ENCODE data around the gene MFSD6. TPM values are rescaled to one million over a fixed set of nuclear protein-coding genes. Genes with fewer than 3 reads are reported as not detected.
"Not testable (repeated sequence)": the region's sequence is repeated elsewhere in the genome, so short reads cannot be mapped to it uniquely, and the experiment has no call there.

MFSD6 gene
- total RNA-seq, 6 experiments from 2014 or later, result 3.2 to 10.4 (median 9.5) TPM

DNA sequence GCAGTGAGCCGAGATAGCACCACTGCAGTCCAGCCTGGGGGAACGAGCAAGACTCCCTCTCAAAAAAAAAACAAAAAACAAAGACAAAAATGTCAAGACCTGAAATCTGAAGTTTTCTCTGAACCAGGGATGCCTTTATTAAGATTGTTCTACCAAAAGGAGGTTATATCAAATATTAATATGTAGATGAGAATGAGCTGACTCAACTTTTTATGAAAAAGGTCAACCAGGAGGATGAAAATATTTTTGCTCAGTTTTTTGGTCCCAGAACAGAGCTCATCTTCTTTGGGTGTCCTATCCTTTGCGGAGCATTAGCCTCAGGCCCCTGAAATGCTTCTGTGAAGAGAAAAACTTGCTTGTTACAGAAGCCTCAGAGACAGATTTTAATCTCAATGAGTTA, 82.3 kb downstream of the MFSD6 start:
- H3K36me3 Mint-ChIP-seq (ENCODE audit: low read depth), result peaks cover 18% of the 10 kb centered on the region
- TF ChIP-seq, protein P1, sequence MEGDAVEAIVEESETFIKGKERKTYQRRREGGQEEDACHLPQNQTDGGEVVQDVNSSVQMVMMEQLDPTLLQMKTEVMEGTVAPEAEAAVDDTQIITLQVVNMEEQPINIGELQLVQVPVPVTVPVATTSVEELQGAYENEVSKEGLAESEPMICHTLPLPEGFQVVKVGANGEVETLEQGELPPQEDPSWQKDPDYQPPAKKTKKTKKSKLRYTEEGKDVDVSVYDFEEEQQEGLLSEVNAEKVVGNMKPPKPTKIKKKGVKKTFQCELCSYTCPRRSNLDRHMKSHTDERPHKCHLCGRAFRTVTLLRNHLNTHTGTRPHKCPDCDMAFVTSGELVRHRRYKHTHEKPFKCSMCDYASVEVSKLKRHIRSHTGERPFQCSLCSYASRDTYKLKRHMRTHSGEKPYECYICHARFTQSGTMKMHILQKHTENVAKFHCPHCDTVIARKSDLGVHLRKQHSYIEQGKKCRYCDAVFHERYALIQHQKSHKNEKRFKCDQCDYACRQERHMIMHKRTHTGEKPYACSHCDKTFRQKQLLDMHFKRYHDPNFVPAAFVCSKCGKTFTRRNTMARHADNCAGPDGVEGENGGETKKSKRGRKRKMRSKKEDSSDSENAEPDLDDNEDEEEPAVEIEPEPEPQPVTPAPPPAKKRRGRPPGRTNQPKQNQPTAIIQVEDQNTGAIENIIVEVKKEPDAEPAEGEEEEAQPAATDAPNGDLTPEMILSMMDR (IDR thresholded peaks at IDR 0.05), result no peak
- no peak for DNase-seq
- H3K4me1 Mint-ChIP-seq (ENCODE audit: low read depth), result no peaks in the 10 kb centered on the region
- H3K27ac Mint-ChIP-seq, result no peak overlapping the region
- no peaks in the 10 kb centered on the region; the same call in 1 of the 2 replicates for H3K27me3 Mint-ChIP-seq (ENCODE audit: insufficient read depth)
- H3K9me3 Mint-ChIP-seq, result peaks cover 7% of the 10 kb centered on the region; the same call in 1 of the 2 replicates
- H3K4me3 Mint-ChIP-seq, result no peak overlapping the region

DNA sequence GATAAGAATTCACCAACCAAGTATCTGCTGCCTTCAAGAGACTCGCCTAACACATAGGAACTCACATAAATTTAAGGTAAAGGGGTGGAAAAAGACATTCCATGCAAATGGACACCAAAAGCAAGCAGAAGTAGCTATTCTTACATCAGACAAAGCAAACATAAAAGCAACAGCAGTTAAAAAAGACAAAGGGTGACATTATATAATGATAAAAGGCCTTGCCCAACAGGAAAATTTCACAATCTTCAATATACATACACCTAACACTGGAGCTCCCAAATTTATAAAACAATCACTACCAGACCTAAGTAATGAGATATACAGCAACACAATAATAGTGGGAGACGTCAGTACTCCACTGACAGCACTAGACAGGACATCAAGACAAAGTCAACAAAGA, 84.9 kb downstream of the MFSD6 start:
- Mint-ChIP-seq H3K36me3 (ENCODE audit: low read depth) (peaks cover 18% of the 10 kb centered on the region), H3K9me3 (peaks cover 7% of the 10 kb centered on the region; the same call in 1 of the 2 replicates), H3K4me1 (ENCODE audit: low read depth) (no peaks in the 10 kb centered on the region), H3K27ac (no peak overlapping the region), H3K27me3 (ENCODE audit: insufficient read depth) (no peaks in the 10 kb centered on the region; the same call in 1 of the 2 replicates), H3K4me3 (no peak overlapping the region)
- DNase-seq, result no peak
- TF ChIP-seq, protein P1 (IDR thresholded peaks at IDR 0.05), result no peak

- not testable (repeated sequence) for DNase-seq; H3K27ac Mint-ChIP-seq; H3K4me1 Mint-ChIP-seq (ENCODE audit: low read depth); H3K27me3 Mint-ChIP-seq (ENCODE audit: insufficient read depth); H3K4me3 Mint-ChIP-seq; H3K9me3 Mint-ChIP-seq
- H3K36me3 Mint-ChIP-seq (ENCODE audit: low read depth), result peaks cover 18% of the 10 kb centered on the region
These were observed 86.6 kb downstream of the MFSD6 start for GRCh38 chr2:190494600-190495227.

DNA sequence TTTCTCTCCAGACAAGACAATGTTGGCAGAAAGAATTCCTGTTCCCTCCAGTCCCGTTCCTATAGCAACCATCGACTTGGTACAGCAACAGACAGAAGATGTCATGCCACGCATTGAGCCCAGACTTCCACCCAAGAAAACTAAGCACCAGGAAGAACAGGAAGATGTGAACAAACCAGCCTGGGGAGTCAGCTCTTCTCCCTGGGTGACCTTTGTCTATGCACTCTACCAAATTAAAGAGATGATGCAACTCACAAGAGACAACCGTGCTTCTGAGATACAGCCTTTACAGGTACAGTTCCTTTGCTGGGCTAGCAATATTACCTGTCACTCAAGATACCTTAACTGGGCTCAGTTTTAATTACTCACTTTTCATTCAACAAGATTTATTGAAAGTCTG, 89.3 kb downstream of the MFSD6 start:
- TF ChIP-seq, protein P1 (IDR thresholded peaks at IDR 0.05), result no peak
- H3K4me1 Mint-ChIP-seq (ENCODE audit: low read depth), result peaks cover 16% of the 10 kb centered on the region
- no peaks in the 10 kb centered on the region for H3K9me3 Mint-ChIP-seq
- H3K4me3 Mint-ChIP-seq, result no peak overlapping the region
- H3K27ac Mint-ChIP-seq, result no peak overlapping the region
- no peaks in the 10 kb centered on the region for H3K27me3 Mint-ChIP-seq (ENCODE audit: insufficient read depth)
- no peak for DNase-seq
- H3K36me3 Mint-ChIP-seq (ENCODE audit: low read depth), result peaks cover 8% of the 10 kb centered on the region; the same call in 1 of the 2 replicates

DNA sequence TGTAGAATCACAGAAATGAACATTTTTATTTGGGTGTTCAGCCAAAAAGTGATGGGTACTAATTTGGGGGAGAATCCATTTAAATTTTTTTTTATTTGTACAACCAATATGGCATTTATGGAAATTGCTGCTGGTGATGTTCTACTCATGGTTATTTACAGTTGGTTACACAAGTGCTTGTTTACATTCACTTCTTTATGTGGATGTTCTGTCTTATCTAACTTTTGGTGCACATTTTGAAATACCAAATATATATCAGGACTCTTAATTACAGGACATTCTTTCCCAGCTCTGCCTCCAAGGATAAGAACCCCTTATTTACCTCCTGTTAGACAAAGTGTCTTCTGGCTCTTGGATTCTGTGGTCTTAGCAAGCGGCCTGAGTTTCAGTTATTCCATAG, 91.1 kb downstream of the MFSD6 start:
- Mint-ChIP-seq H3K36me3 (ENCODE audit: low read depth) (no peaks in the 10 kb centered on the region), H3K4me1 (ENCODE audit: low read depth) (peaks cover 17% of the 10 kb centered on the region), H3K27me3 (ENCODE audit: insufficient read depth) (no peaks in the 10 kb centered on the region), H3K4me3 (no peak overlapping the region), H3K27ac (no peak overlapping the region), H3K9me3 (no peaks in the 10 kb centered on the region)
- TF ChIP-seq, protein P1 (IDR thresholded peaks at IDR 0.05), result no peak
- no peak for DNase-seq

DNA sequence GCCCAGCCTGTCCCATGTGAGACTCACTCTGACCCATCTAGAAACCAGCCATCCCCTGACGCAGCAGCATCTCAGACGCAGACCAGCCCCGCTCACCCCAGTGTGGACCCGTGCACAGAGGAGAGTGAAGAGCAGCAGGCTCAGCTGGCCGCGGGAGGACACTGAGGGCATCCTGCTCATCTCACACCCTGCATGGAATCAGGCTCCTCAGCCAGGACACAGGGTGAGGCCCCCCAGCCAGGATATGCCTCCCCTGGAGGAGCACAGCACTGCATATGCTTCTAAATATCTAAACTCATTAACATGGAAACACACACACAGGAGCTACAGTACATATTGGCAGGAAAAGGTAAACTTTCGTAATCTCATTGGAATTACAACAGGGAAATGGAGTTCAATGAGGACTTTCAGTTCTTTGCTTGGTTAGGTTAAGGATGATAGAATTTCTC, 91.9 kb downstream of the MFSD6 start:
- Mint-ChIP-seq H3K9me3 (no peaks in the 10 kb centered on the region), H3K4me3 (no peak overlapping the region), H3K36me3 (ENCODE audit: low read depth) (no peaks in the 10 kb centered on the region), H3K27me3 (ENCODE audit: insufficient read depth) (no peaks in the 10 kb centered on the region), H3K27ac (no peak overlapping the region), H3K4me1 (ENCODE audit: low read depth) (peaks cover 17% of the 10 kb centered on the region)
- no peak for DNase-seq
- TF ChIP-seq, protein P1 (IDR thresholded peaks at IDR 0.05), result no peak
